HL-60 (cell line): ENCODE measurements around the gene F5.
A peak's percentile ranks its signal among the peaks of the same experiment; 100 is the strongest.

ENCODE experiments used
- DNase-seq, 2 experiments: peaks; one replicate each; pipeline ENCODE4 v3.0.0-alpha.2; 2010 to 2020; ENCODE audit warnings: low read depth in 1 of 2, low spot score in 1 of 2
- H3K27ac ChIP-seq: fragments of 250-450 bp; sonication (Bioruptor Pico); replicated peaks from 2 replicates; pipeline ENCODE4 v1.5.1; 2020; ENCODE audit warnings: mild to moderate bottlenecking, moderate library complexity
- H3K27me3 ChIP-seq: fragments of 250-450 bp; sonication (Bioruptor Pico); 2 replicates; pipeline ENCODE4 v1.5.1; 2021; ENCODE audit warnings: mild to moderate bottlenecking, moderate library complexity; ENCODE audit not compliant: insufficient read depth, poor library complexity, severe bottlenecking
- H3K4me3 ChIP-seq: replicated peaks from 2 replicates; pipeline ENCODE4 v1.5.1; 2011; ENCODE audit warnings: mild to moderate bottlenecking, control low read depth, low read length; ENCODE audit not compliant: insufficient read depth
- GABPA ChIP-seq: IDR thresholded peaks from 2 replicates; pipeline ENCODE4 v1.6.1; 2012; ENCODE audit warnings: low read depth
- POLR2AphosphoS5 ChIP-seq: IDR thresholded peaks from 2 replicates; pipeline ENCODE4 v1.6.1; 2012; ENCODE audit warnings: low read depth
- SPI1 ChIP-seq: IDR thresholded peaks from 2 replicates; pipeline ENCODE4 v1.6.1; 2012; ENCODE audit warnings: low read depth, mild to moderate bottlenecking, borderline replicate concordance
- TF ChIP-seq, protein P1 (sequence below): IDR thresholded peaks from 2 replicates; pipeline ENCODE4 v1.6.1; 2012; ENCODE audit warnings: low read depth; ENCODE audit not compliant: insufficient replicate concordance
- TF ChIP-seq, protein P2 (sequence below): IDR thresholded peaks from one replicate; pipeline ENCODE4 v1.5.1; 2011; ENCODE audit warnings: low read length, control low read depth, inconsistent platforms; ENCODE audit not compliant: insufficient read depth

Gene F5

DNA sequence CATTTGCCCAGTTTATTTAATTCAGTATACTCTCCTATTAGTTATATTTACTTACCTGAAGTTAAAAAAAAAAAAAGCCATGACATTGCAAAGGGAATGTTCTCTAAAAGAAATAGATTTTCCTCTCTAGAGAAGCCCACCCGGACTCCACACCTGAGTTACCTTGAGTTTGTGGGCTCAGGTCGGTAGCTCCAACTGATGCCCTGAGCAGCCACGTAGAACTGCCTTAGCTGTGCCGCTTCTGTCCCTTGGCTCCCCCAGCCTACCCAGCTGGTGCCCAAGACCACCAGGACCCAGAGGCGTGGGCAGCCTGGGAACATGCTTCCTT lies 250 bp downstream of the F5 start:
- Histone ChIP-seq H3K27ac (no peak overlapping the region), H3K27me3 (peaks cover 2% of the 10 kb centered on the region), H3K4me3 (peak overlapping the region; percentile 37)
- DNase-seq: no peak
- TF ChIP-seq SPI1: no peak
- TF ChIP-seq, protein P1, sequence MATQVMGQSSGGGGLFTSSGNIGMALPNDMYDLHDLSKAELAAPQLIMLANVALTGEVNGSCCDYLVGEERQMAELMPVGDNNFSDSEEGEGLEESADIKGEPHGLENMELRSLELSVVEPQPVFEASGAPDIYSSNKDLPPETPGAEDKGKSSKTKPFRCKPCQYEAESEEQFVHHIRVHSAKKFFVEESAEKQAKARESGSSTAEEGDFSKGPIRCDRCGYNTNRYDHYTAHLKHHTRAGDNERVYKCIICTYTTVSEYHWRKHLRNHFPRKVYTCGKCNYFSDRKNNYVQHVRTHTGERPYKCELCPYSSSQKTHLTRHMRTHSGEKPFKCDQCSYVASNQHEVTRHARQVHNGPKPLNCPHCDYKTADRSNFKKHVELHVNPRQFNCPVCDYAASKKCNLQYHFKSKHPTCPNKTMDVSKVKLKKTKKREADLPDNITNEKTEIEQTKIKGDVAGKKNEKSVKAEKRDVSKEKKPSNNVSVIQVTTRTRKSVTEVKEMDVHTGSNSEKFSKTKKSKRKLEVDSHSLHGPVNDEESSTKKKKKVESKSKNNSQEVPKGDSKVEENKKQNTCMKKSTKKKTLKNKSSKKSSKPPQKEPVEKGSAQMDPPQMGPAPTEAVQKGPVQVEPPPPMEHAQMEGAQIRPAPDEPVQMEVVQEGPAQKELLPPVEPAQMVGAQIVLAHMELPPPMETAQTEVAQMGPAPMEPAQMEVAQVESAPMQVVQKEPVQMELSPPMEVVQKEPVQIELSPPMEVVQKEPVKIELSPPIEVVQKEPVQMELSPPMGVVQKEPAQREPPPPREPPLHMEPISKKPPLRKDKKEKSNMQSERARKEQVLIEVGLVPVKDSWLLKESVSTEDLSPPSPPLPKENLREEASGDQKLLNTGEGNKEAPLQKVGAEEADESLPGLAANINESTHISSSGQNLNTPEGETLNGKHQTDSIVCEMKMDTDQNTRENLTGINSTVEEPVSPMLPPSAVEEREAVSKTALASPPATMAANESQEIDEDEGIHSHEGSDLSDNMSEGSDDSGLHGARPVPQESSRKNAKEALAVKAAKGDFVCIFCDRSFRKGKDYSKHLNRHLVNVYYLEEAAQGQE: no peak
- no peak for TF ChIP-seq POLR2AphosphoS5
- no peak for TF ChIP-seq GABPA
- TF ChIP-seq, protein P2, sequence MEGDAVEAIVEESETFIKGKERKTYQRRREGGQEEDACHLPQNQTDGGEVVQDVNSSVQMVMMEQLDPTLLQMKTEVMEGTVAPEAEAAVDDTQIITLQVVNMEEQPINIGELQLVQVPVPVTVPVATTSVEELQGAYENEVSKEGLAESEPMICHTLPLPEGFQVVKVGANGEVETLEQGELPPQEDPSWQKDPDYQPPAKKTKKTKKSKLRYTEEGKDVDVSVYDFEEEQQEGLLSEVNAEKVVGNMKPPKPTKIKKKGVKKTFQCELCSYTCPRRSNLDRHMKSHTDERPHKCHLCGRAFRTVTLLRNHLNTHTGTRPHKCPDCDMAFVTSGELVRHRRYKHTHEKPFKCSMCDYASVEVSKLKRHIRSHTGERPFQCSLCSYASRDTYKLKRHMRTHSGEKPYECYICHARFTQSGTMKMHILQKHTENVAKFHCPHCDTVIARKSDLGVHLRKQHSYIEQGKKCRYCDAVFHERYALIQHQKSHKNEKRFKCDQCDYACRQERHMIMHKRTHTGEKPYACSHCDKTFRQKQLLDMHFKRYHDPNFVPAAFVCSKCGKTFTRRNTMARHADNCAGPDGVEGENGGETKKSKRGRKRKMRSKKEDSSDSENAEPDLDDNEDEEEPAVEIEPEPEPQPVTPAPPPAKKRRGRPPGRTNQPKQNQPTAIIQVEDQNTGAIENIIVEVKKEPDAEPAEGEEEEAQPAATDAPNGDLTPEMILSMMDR: no peak

DNA sequence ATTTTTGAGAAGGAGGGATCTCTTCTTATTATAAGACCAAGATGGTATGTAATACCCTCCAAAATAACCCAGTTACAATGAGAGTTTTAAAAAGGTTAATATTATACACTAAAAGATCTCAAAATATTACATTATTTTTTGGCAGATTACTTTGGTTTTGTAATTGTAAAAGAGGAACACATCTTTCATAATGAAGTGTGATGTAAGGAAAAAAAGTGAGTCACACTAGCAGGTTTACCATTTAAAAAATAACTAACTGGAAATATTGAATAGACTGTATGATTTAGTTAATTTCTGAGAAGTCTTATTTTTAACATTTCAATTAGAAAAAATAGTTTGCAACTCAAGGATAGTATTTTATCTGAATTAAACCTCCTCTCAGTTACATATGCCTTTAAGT lies 1.1 kb downstream of the F5 start:
- Histone ChIP-seq H3K4me3 (peak overlapping the region; percentile 17; the same call in 1 of the 2 replicates), H3K27ac (no peak overlapping the region), H3K27me3 (peaks cover 2% of the 10 kb centered on the region)
- peak; percentile 87 for TF ChIP-seq SPI1
- no peak for TF ChIP-seq GABPA
- no peak for DNase-seq

DNA sequence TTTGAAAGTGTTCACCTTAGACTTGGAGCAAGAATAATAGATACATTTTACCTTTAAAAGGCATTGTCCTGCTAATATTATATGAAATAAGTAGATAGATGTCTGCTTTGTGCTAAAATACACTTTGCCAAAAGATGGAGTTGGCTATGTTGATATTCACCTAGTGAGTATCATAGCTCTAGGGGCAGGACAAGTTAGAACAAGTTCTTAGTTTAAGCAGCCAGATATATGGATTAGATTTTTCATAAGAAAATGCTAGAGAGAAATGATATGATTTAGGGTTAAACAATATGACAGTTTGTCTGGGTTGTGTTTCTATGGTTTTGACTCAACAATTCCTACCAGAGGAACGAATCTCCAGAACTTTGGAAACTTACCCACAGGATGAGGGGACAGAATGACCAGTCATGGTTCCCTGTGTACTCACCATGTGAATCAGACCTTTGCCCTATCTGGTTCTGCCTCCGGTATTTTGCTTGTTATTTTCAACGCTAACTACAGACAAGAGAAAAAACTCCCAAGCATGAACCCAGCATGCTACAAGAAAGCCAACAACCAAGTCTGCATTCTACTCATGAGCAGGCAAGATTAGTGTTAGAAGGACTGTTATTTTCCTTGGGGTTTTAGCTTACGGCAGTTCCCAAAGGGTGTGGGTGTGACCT lies 1.7 kb downstream of the F5 start:
- Histone ChIP-seq H3K27ac (peak overlapping the region; percentile 21), H3K27me3 (no peaks in the 10 kb centered on the region), H3K4me3 (peak overlapping the region; percentile 17; the same call in 1 of the 2 replicates)
- peak in 1 of 2 experiments; percentile 15 for DNase-seq
- TF ChIP-seq, protein P2: no peak
- TF ChIP-seq SPI1: no peak
- TF ChIP-seq POLR2AphosphoS5: no peak
- no peak for TF ChIP-seq GABPA
- TF ChIP-seq, protein P1: no peak

DNA sequence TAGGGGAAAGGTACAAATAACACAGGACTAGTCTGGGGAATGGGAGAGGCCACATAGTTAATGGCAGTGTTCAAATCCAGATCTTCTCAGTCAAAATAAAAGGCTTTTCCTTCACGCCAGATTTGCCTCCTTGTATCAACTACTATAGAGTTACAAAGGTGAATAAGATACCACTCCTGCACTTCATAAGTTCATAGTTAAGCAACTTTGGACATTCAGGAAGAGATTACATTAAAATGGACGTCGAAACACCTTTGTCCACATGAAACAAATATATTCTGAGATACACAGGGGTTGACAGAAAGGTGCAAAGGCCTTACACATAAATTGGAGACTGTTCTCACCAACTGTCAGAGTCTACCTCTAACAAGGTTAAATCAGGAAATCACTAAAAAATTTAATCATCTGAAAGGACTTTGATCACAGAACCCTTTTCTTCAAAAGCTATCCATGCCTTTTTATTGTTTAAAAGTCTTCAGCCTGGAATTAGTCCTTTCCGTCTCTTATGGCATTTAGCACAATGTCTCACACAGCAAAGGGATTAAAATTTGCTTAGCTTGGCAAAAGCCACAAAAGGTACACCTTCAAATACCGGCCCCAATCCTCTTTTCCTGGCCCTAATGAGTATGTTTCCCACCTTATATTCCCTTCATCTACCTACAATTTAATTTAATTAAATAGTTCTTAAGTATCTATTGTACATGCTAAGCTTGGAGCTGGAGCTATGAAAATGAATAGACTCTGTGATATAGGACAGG lies 8.1 kb downstream of the F5 start:
- H3K27ac ChIP-seq: no peak overlapping the region
- DNase-seq: no peak
- H3K4me3 ChIP-seq: no peak overlapping the region
- peaks cover 4% of the 10 kb centered on the region for H3K27me3 ChIP-seq
- TF ChIP-seq POLR2AphosphoS5 (no peak), SPI1 (no peak), GABPA (no peak)
- TF ChIP-seq, protein P1: no peak
- TF ChIP-seq, protein P2: no peak
